ENCODE results near the gene TMEM120A.

Gene TMEM120A

DNA sequence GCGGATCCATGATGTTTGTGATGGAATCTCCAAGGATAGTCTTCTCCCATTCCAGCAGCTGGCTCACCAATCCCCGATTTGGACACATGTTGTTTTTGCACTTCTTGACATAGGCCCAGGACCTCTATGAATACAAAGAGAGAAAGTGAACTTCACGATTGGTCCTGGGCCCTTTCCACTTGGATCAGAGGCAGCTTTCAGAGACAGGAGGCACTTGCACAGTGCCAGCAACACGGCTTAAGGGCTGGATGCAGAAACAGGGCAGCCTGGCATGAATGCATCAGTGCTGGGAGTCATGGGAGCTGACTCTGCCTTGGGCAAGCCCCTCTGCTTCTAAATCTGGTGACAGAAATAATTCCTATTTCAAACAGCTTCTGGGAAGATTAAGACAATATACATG, 2.1 kb upstream of the TMEM120A start:
- H3K4me3 ChIP-seq (ENCODE audit: low read depth, low read length), result no peak overlapping the region
- no peak for TF ChIP-seq CTCF (conservative IDR thresholded peaks at IDR 0.05; ENCODE audit: low read depth, low read length)
- DNase-seq (ENCODE audit: low read depth), result no peak

DNA sequence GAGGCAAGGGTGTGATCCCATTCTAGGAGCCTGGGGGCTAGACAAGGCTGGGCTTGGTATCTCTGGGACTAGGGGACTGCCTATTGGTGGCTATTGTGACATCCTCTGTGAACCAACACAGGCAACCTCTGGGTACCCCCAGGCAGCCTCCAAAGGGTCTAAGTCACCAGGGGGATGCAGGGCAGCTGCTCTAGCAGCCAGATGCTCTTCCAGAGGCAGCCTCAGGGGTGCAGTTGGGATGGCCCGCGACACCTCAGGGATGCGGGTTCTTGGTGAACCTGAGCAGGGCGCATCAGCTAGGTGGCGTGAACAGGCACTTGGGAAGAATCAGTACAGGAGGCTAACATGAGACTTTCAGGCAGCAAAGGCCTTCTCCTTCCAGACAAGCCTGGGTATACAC, 1.6 kb upstream of the TMEM120A start:
- no peak for TF ChIP-seq CTCF (conservative IDR thresholded peaks at IDR 0.05; ENCODE audit: low read depth, low read length)
- no peak overlapping the region for H3K4me3 ChIP-seq (ENCODE audit: low read depth, low read length)
- no peak for DNase-seq (ENCODE audit: low read depth)

GRCh38 chr7:75995052-75995471, 667 bp upstream of the TMEM120A start:
- no peak for DNase-seq (ENCODE audit: low read depth)
- peak overlapping the region; percentile 62 for H3K4me3 ChIP-seq (ENCODE audit: low read depth, low read length)
- TF ChIP-seq CTCF (conservative IDR thresholded peaks at IDR 0.05; ENCODE audit: low read depth, low read length), result no peak

- DNase-seq (ENCODE audit: low read depth), result peak; percentile 62
- H3K4me3 ChIP-seq (ENCODE audit: low read depth, low read length), result peak overlapping the region; percentile 78
These were observed 557 bp downstream of the TMEM120A start for GRCh38 chr7:75993689-75994387.

GRCh38 chr7:75992083-75992755, 2.2 kb downstream of the TMEM120A start:
- H3K4me3 ChIP-seq (ENCODE audit: low read depth, low read length), result no peak overlapping the region
- DNase-seq (ENCODE audit: low read depth), result no peak
- no peak for TF ChIP-seq CTCF (conservative IDR thresholded peaks at IDR 0.05; ENCODE audit: low read depth, low read length)

More at GRCh38 chr7:75993689-75994387, 557 bp downstream of the TMEM120A start:
- TF ChIP-seq CTCF (conservative IDR thresholded peaks at IDR 0.05; ENCODE audit: low read depth, low read length), result no peak

DNA sequence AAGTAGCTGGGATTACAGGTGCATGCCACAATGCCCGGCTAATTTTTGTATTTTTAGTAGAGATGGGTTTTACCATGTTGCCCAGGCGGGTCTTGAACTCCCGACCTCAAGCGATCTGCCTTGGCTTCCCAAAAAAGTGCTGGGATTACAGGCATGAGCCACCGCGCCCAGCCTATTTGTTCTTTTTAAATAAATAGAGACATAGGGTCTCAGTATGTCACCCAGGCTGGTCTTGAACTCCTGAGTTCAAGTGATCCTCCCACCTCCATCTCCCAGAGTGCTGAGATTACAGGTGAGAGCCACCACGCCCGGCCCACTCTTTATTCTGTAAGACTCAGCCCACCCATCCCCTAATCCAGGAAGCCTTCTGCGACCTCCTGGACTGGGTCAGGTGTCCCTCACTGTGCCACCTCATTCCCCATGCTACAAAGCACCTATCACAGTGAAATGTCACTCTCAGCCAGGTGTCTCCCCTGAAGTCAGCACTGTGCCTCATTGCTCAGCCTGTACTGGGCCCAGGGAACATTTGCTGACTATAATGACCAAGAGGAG, 2.8 kb downstream of the TMEM120A start:
- no peak overlapping the region for H3K4me3 ChIP-seq (ENCODE audit: low read depth, low read length)
- TF ChIP-seq CTCF (conservative IDR thresholded peaks at IDR 0.05; ENCODE audit: low read depth, low read length), result no peak
- no peak for DNase-seq (ENCODE audit: low read depth)
